NCI-H1694 treated with DMSO at 0.1 percent for 48 hours (cell line): ENCODE measurements around the gene OR2W3.

Source experiments
- DNase-seq: peaks from one replicate; lab custom pipeline; 2025; lab: John Stamatoyannopoulos, UW

OR2W3 gene

GRCh38 chr1:247919952-247920351 lies 24.6 kb downstream of the OR2W3 start, which contains the start of gene OR2T8:
OR2T8 (plus strand) TSS chr1:247920252; CDS start chr1:247921018, 766 bp downstream.
- DNase-seq = no peak

- DNase-seq = no peak
Observed at GRCh38 chr1:247923941-247924340, 28.6 kb downstream of the OR2W3 start.

GRCh38 chr1:247924868-247925267 lies 29.5 kb downstream of the OR2W3 start, which contains the start of gene OR2AJ1:
OR2AJ1 (plus strand) TSS chr1:247924889; CDS start chr1:247933769, 8,880 bp downstream.
- no peak for DNase-seq

- no peak for DNase-seq
Observed at GRCh38 chr1:247933989-247934388, 38.6 kb downstream of the OR2W3 start.

GRCh38 chr1:247935781-247936180 lies 40.4 kb downstream of the OR2W3 start:
- no peak for DNase-seq

GRCh38 chr1:247936415-247936814 lies 41.0 kb downstream of the OR2W3 start:
- no peak for DNase-seq

- DNase-seq = peak; percentile 56
Observed at GRCh38 chr1:247936965-247937734, 41.8 kb downstream of the OR2W3 start.

GRCh38 chr1:247942624-247943023 lies 47.2 kb downstream of the OR2W3 start:
- DNase-seq = no peak
